HCT116 (cell line): ENCODE data around the gene EHMT1.

Experiments
- ATF3 ChIP-seq: IDR thresholded peaks from 2 replicates; pipeline ENCODE4 v1.6.1; 2012
- CEBPB ChIP-seq: IDR thresholded peaks from 2 replicates; pipeline ENCODE4 v1.6.1; 2012; ENCODE audit warnings: low read depth
- CTCF ChIP-seq, 3 experiments: fragments of 200-600 bp in 1 of 3; sonication (generic) in 1 of 3; IDR thresholded peaks in 2 of 3; conservative IDR thresholded peaks in 1 of 3; 2 replicates each; pipeline ENCODE4 v1.5.1; 2012 to 2017; ENCODE audit warnings: low read depth in 2 of 3, low read length in 2 of 3, antibody characterized with exemption in 1 of 3, borderline replicate concordance in 1 of 3, control low read depth in 1 of 3, mild to moderate bottlenecking in 1 of 3, mixed read lengths in 1 of 3, mixed run types in 1 of 3, moderate library complexity in 1 of 3; ENCODE audit not compliant: insufficient read depth in 1 of 3
- EZH2 ChIP-seq: fragments of 200-600 bp; sonication (generic); IDR thresholded peaks from 2 replicates; pipeline ENCODE4 v1.6.1; 2017; ENCODE audit warnings: antibody characterized with exemption, mixed run types
- JUND ChIP-seq: IDR thresholded peaks from 2 replicates; pipeline ENCODE4 v1.6.1; 2012
- POLR2A ChIP-seq: IDR thresholded peaks from 2 replicates; pipeline ENCODE4 v1.7.0; 2011; ENCODE audit warnings: borderline replicate concordance; ENCODE audit not compliant: insufficient read depth, insufficient read length; ENCODE audit errors: extremely low read depth
- POLR2AphosphoS5 ChIP-seq: IDR thresholded peaks from 2 replicates; pipeline ENCODE4 v1.6.1; 2011; ENCODE audit warnings: mild to moderate bottlenecking, low read depth, low read length, moderate library complexity
- RAD21 ChIP-seq: IDR thresholded peaks from 2 replicates; pipeline ENCODE4 v1.6.1; 2012; ENCODE audit warnings: low read depth, mild to moderate bottlenecking
- SP1 ChIP-seq: IDR thresholded peaks from 2 replicates; pipeline ENCODE4 v1.6.1; 2012; ENCODE audit warnings: low read depth
- TCF7L2 ChIP-seq: IDR thresholded peaks from 2 replicates; pipeline ENCODE4 v1.7.0; 2011; ENCODE audit warnings: borderline replicate concordance, inconsistent platforms; ENCODE audit not compliant: insufficient read depth, insufficient read length; ENCODE audit errors: extremely low read depth
- ZNF274 ChIP-seq: fragments of 200-500 bp; sonication (Bioruptor generic); IDR thresholded peaks from 2 replicates; pipeline ENCODE4 v1.6.1; 2014; ENCODE audit warnings: mild to moderate bottlenecking, low read depth, low read length, inconsistent platforms

DNA sequence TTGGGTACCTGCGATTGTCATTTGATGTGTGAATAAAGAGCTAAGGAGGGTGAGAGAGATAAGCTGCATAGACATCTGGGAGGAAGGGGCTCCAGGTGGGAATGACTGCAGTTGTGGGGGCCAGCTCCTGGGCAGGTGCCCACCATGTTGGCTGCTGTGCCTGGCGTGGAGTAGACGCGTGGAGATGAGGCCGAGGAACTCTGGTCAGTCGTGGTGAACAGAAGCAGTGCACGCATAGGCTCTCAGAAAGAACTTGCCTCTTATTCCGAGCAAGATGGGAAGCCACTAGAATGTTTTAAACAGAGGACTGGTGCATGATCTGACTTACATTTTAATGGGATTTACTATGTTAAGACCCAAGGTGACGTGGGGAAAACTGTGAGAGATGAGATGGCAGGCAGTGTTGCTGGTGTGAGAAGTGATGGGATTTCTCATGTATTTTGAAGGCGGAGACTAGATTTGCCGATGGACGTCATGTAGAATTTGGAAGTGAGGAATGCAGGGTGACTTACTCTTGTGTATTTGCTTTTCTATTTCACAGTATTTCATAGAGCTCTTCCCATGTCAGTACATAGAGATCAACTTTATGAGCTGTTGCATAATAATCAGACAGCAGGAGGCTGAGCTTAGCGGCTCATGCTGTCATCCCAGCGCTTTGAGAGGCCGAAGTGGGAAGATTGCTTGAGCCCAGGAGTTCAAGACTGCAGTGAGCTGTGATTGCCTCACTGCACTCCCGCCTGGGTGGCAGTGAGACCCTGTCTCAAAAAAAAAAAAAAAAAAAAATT lies 71.1 kb downstream of the EHMT1 start:
- no peak for TF ChIP-seq CTCF (IDR thresholded peaks at IDR 0.05 in 2 of 3, conservative IDR thresholded peaks at IDR 0.05 in 1 of 3; ENCODE audit: borderline replicate concordance in 1 of 3, insufficient read depth in 1 of 3, low read depth in 2 of 3, low read length in 2 of 3)
- no peak for TF ChIP-seq EZH2
- no peak for TF ChIP-seq RAD21
- TF ChIP-seq POLR2A = no peak
- no peak for TF ChIP-seq POLR2AphosphoS5
- no peak for TF ChIP-seq ATF3
- no peak for TF ChIP-seq ZNF274
- no peak for TF ChIP-seq JUND
- no peak for TF ChIP-seq SP1
- no peak for TF ChIP-seq CEBPB
- TF ChIP-seq TCF7L2 = no peak
